SKM-1 (cell line): ENCODE measurements around the gene ARHGEF19.
A peak's percentile ranks its signal among the peaks of the same experiment; 100 is the strongest.
"Not testable (repeated sequence)": the region's sequence is repeated elsewhere in the genome, so short reads cannot be mapped to it uniquely, and the experiment has no call there.

Experiments used
- DNase-seq: peaks from one replicate; lab custom pipeline; 2025; ENCODE audit not compliant: unreplicated experiment; lab: John Stamatoyannopoulos, UW

ARHGEF19 gene

GRCh38 chr1:16222716-16223115, 10.3 kb upstream of the ARHGEF19 start:
- not testable (repeated sequence) for DNase-seq

- no peak for DNase-seq
Measured at GRCh38 chr1:16221499-16221898, 9.0 kb upstream of the ARHGEF19 start.

GRCh38 chr1:16219968-16220500, 7.6 kb upstream of the ARHGEF19 start:
- DNase-seq, result no peak

GRCh38 chr1:16218674-16219071, 6.2 kb upstream of the ARHGEF19 start:
- no peak for DNase-seq

GRCh38 chr1:16218014-16218673, 5.7 kb upstream of the ARHGEF19 start:
- DNase-seq, result no peak

GRCh38 chr1:16217061-16217785, 4.8 kb upstream of the ARHGEF19 start:
- DNase-seq, result peak; percentile 85

- no peak for DNase-seq
Measured at GRCh38 chr1:16215882-16216753, 3.7 kb upstream of the ARHGEF19 start.

- not testable (repeated sequence) for DNase-seq
Measured at GRCh38 chr1:16215240-16215639, 2.8 kb upstream of the ARHGEF19 start.

GRCh38 chr1:16213544-16213943, 1.1 kb upstream of the ARHGEF19 start:
- not testable (repeated sequence) for DNase-seq

GRCh38 chr1:16213013-16213412, 561 bp upstream of the ARHGEF19 start:
- no peak for DNase-seq

- no peak for DNase-seq
Measured at GRCh38 chr1:16211824-16212223, 628 bp downstream of the ARHGEF19 start.

GRCh38 chr1:16210581-16210980, 1.9 kb downstream of the ARHGEF19 start:
- DNase-seq, result no peak

- DNase-seq, result no peak
Measured at GRCh38 chr1:16209847-16210407, 2.5 kb downstream of the ARHGEF19 start.

GRCh38 chr1:16209132-16209846, 3.2 kb downstream of the ARHGEF19 start:
- DNase-seq, result no peak

GRCh38 chr1:16208270-16208987, 4.0 kb downstream of the ARHGEF19 start:
- no peak for DNase-seq

- no peak for DNase-seq
Measured at GRCh38 chr1:16207318-16208269, 4.9 kb downstream of the ARHGEF19 start.

GRCh38 chr1:16206547-16207317, 5.7 kb downstream of the ARHGEF19 start:
- DNase-seq, result peak; percentile 95
